Measurements from ENCODE around the gene ARHGAP26.

ARHGAP26 gene

DNA sequence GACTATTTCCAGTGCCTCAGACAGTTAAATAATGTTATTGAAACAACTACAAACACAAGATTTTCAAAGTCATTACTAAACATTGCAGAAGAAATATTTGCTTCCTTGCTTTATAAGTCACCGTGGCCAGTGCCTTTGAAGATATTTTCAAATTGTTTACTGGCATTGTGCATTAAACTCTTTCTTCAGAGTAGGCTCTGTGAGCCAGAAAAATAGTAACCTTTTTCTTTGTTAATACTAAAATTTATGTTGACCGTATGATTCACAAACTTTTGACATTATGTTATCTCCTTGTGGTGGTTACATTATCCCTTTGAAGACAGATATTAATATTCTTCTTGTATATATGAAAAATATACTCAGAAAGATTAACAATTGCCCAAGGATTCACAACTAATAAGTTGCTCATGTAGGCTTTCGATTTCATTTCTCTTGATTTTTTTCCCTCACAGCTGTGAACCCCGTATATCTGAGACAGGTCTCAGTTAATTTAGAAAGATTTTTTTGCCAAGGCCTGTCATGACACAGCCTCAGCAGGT is 493.2 kb downstream of the ARHGAP26 start:
- FAIRE-seq: no peak
- no peak for DNase-seq (ENCODE audit: insufficient read length, low spot score)

DNA sequence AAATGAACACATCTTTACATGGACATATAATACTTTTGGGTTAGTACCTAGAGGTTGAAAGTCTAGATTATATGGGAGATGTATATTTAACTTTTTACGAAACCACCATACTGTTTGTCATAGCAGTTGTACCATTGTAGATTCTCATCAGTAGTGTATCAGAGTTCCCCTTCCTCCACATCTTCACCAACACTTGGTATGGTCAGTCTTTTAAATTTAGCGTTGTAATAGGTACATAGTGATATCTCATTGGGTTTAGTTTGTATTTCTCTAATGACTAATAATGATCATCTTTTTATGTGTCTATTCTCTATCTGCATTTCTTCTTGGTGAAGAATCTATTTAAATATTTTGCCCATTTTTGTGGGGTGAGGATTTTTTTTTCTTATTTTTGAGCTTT is 495.8 kb downstream of the ARHGAP26 start:
- DNase-seq (ENCODE audit: insufficient read length, low spot score) (no peak), FAIRE-seq (no peak)

DNA sequence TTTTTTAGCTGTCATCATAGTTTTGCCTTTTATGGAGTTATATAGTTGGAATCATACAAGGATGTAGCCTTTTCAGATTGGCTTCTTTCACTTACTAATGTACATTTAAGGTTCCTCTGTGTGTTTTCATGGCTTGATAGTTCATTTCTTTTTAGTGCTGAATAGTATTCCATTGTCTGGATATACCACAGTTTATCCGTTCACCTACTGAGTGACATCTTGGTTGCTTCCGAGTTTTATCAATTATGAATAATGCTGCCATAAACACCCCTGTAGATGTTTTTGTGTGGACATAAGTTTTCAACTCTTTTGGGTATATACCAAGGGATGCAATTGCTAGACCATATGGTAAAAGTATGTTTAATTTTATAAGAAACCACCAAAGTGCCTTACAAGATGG is 497.0 kb downstream of the ARHGAP26 start:
- no peak for DNase-seq (ENCODE audit: insufficient read length, low spot score)
- FAIRE-seq: no peak

DNA sequence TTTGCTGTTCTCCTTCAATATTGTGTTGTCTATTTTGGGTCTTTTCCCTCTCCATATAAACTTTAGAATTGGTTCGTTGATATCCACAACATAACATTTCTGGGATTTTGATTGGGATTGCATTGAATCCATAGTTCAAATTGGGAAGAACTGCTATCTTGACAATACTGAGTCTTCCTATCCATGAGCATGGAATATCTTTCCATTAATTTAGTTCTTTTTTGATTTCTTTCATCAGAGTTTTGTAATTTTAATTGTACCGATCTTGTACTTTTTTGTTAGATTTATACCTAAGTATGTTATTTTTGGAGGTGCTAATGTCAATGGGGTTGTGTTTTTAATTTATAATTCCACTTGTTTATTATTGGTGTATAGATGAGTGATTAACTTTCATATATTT is 498.2 kb downstream of the ARHGAP26 start:
- no peak for DNase-seq (ENCODE audit: insufficient read length, low spot score)
- no peak for FAIRE-seq

DNA sequence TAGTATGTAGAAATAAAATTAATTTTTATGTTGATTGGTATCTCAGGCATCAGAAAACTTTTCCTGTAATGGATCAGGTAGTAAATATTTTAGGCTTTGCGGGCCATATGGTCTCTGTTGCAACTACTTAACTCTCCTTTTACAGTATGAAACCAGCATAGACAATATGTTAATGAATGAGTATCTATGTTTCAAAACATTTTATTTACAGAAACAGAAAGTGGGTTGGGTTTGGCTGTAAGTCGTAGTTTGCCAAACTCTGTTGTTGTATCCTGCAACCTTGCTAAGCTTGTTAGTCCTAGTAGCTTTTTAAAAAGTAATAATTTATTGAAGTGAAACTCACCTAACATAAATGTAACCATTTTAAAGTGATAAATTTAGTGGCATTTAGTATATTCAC is 501.3 kb downstream of the ARHGAP26 start:
- FAIRE-seq: peak; percentile 70

DNA sequence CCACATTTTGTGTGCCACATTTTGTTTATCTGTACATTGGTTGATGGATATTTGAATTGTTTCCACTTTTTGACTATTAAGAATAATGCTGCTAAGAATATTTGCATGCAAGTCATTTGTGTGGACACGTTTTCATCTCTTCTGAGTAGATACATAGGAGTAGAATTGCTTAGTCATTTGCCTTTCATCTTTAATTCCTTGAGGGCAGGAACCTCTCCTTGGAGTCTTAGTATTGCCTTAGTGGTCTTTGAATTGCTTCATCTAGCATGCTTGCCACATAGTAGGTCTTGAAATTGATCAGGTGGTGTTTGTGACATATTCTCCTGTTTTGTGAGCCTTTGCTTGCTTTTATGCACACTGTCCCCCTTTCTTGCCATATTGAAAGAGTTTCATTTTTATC is 504.8 kb downstream of the ARHGAP26 start:
- FAIRE-seq: peak; percentile 65

More for the DNA sequence above, 501.3 kb downstream of the ARHGAP26 start:
- DNase-seq (ENCODE audit: insufficient read length, low spot score): no peak

DNA sequence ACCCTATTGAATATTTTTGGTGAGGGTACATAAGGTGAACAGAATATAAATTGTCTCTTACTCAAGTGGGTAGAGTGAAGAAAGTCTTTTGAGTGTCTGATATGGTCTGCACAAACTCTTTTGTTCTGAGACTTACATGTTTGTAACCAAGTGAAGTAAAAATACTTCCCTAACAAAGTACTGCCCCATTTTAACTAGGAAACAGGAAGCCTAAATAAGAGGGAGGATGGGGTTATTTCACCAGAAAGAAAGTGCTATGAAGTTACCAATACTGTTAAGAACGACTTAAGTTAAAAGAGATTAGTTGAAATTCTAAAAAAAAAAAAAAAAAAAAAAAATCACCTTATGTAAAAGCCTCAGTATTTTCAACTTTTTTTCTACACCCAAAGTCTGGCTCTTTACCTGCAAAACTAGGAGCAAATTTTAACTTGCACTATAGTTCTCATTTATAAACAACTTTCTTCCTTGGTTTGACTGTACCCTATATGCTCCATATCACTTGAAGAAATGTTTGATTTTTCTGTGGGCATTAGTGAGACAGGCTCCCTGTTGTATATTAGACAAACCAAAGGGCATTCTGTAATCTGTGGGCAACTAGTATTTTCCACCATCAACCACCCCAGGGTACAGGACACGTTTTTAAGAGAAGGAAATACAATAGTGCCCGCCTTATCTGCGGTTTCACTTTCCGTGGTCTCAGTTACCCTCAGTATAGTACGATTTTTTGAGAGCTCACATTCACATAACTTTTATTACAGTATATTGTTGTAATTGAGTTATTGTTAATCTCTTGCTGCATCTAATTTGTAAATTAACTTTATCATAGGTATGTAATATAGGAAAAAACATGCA is 505.6 kb downstream of the ARHGAP26 start:
- no peak for FAIRE-seq
- no peak for DNase-seq (ENCODE audit: insufficient read length, low spot score)

More for the DNA sequence above, 504.8 kb downstream of the ARHGAP26 start:
- no peak for DNase-seq (ENCODE audit: insufficient read length, low spot score)

DNA sequence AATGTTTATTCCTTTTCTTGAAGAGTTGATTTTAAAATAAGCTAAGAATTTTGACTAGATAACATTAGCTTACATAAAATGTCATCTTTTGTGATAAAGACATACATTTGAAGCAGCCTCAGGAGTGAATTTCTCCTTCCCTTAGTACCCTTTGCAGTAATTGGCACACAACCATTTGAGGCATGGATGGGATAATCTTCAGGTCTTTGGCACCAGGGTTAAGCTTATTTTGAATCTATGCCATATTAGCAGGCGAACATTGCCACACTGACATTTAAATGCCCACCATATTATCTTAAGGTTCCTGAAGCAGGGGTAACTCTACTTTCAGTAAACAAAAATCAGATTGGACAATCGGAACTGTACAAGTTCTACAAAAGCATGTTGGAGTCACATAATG is 507.4 kb downstream of the ARHGAP26 start:
- FAIRE-seq (no peak), DNase-seq (ENCODE audit: insufficient read length, low spot score) (no peak)

Measured in GM19239 (cell line).